Prostate gland (tissue), 2 donors: ENCODE data around the gene MTMR1. TPM values are rescaled to one million over a fixed set of nuclear protein-coding genes. Genes with fewer than 3 reads are reported as not detected.

ENCODE experiments used
- DNase-seq: peaks from one replicate; pipeline ENCODE4 v3.0.0-alpha.2; 2019; ENCODE audit warnings: low spot score
- H3K27ac ChIP-seq, 2 donors: fragments of 200-600 bp; sonication (generic); 2 replicates each; pipeline ENCODE4 v1.5.1; 2017 to 2019
- H3K27me3 ChIP-seq: fragments of 200-600 bp; sonication (generic); replicated peaks from 2 replicates; pipeline ENCODE4 v1.5.1; 2019; ENCODE audit not compliant: insufficient read depth
- H3K36me3 ChIP-seq, 2 donors: fragments of 200-600 bp; sonication (generic); 1 replicate in 1 of 2; 2 replicates in 1 of 2; pipeline versions ENCODE4 v1.5.1 to v1.8.1; 2017 to 2019
- H3K4me1 ChIP-seq: fragments of 200-600 bp; sonication (generic); replicated peaks from 2 replicates; pipeline ENCODE4 v1.5.1; 2019
- H3K4me3 ChIP-seq, 2 donors: fragments of 200-600 bp; sonication (generic); 2 replicates each; pipeline ENCODE4 v1.5.1; 2017 to 2019
- H3K9me3 ChIP-seq: fragments of 200-600 bp; sonication (generic); 2 replicates; pipeline ENCODE4 v1.5.1; 2017
- POLR2A ChIP-seq: fragments of 450-650 bp; IDR thresholded peaks from one replicate; pipeline ENCODE4 v1.6.1; 2016; ENCODE audit warnings: antibody characterized with exemption, mild to moderate bottlenecking
- POLR2AphosphoS5 ChIP-seq: sonication (generic); formaldehyde crosslinking; IDR thresholded peaks from one replicate; pipeline ENCODE4 v1.6.1; 2017; ENCODE audit warnings: antibody characterized with exemption
- WGBS: methylation state at CpG from one replicate; pipeline ENCODE4 v1.1.5; 2018; 5-methylcytosine and 5-hydroxymethylcytosine counted together
- intact Hi-C: fragments of 100-400 bp; cut with DNase I; formaldehyde crosslinking; loops from one replicate; pipeline ENCODE4 v1.14.2; 2022
- total RNA-seq, 2 donors: library from RNA; depleted of rRNA; stranded (reverse); fragments of >200 nt; gene quantifications; one replicate each; pipeline ENCODE4 v1.1.0, GENCODE V29; 2016
- TF ChIP-seq, protein P1 (sequence below), 4 experiments: fragments of 200-600 bp in 2 of 4; fragments of 450-650 bp in 2 of 4; sonication (generic) in 2 of 4; IDR thresholded peaks; 1 replicate in 3 of 4; 2 replicates in 1 of 4; pipeline ENCODE4 v1.5.1; 2016 to 2019; ENCODE audit warnings: antibody characterized with exemption in 4 of 4, mild to moderate bottlenecking in 2 of 4, moderate library complexity in 2 of 4

MTMR1 gene
- total RNA-seq, 2 donors from 2014 or later, result 35.0 to 37.3 TPM

DNA sequence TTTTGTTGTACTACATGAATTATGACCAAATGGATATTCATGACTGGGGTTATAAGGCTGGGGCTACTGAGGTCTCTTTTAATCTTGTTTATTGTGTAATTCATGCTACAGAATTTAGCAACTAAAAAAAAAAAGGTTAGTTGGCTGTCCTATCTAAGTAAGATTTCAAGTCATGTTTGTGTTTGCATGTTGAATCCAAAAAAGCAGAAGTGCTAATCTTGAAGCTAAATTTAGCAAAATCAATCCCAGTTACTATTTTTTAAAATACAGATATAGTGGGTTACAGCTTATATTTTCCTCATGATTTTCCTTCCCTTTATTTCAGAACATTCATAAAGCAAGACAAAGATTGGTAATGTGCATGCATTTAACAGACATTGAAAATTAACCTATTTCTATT is 19.4 kb downstream of the MTMR1 start:
- intact Hi-C loops, result no loop called here
- no peak for DNase-seq
- TF ChIP-seq, protein P1, sequence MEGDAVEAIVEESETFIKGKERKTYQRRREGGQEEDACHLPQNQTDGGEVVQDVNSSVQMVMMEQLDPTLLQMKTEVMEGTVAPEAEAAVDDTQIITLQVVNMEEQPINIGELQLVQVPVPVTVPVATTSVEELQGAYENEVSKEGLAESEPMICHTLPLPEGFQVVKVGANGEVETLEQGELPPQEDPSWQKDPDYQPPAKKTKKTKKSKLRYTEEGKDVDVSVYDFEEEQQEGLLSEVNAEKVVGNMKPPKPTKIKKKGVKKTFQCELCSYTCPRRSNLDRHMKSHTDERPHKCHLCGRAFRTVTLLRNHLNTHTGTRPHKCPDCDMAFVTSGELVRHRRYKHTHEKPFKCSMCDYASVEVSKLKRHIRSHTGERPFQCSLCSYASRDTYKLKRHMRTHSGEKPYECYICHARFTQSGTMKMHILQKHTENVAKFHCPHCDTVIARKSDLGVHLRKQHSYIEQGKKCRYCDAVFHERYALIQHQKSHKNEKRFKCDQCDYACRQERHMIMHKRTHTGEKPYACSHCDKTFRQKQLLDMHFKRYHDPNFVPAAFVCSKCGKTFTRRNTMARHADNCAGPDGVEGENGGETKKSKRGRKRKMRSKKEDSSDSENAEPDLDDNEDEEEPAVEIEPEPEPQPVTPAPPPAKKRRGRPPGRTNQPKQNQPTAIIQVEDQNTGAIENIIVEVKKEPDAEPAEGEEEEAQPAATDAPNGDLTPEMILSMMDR (IDR thresholded peaks at IDR 0.05), result no peak
- TF ChIP-seq POLR2A, result no peak
- no peak for TF ChIP-seq POLR2AphosphoS5
- no peaks in the 10 kb centered on the region for H3K27me3 ChIP-seq
- no peaks in the 10 kb centered on the region for H3K36me3 ChIP-seq
- no peaks in the 10 kb centered on the region for H3K9me3 ChIP-seq
- no peak overlapping the region for H3K4me3 ChIP-seq
- no peak overlapping the region for H3K27ac ChIP-seq
- no peaks in the 10 kb centered on the region for H3K4me1 ChIP-seq

DNA sequence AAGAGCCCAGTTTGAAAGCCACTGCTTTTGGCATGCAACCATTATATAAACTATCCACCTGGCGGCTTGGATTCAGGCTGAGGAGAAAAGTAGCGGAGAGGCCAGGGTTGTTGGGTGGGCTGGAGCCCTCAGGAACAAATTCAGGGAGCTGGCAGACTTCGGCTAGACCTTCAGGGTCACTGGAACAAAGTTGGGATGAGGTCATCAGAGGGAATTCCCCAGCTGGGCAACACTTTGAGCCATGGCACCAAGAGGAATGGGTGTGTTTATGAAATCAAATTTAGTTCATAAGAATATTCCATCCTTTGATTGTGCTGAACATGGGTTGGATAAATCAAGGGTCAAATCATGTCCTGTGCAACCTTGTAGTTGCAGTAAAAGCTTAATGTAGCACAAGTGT is 22.0 kb downstream of the MTMR1 start:
- no peaks in the 10 kb centered on the region for H3K27me3 ChIP-seq
- intact Hi-C loops, result no loop called here
- 76% methylated on average over 3 of the region's 3 CpGs for WGBS
- H3K36me3 ChIP-seq, result no peaks in the 10 kb centered on the region
- no peak for DNase-seq
- no peak for TF ChIP-seq POLR2AphosphoS5
- no peak for TF ChIP-seq POLR2A
- TF ChIP-seq, protein P1 (IDR thresholded peaks at IDR 0.05), result no peak
- H3K4me3 ChIP-seq, result no peak overlapping the region
- no peak overlapping the region for H3K27ac ChIP-seq
- no peaks in the 10 kb centered on the region for H3K4me1 ChIP-seq
- H3K9me3 ChIP-seq, result no peaks in the 10 kb centered on the region

- H3K36me3 ChIP-seq, result no peaks in the 10 kb centered on the region
- no peaks in the 10 kb centered on the region for H3K27me3 ChIP-seq
- intact Hi-C loops, result no loop called here
- H3K4me1 ChIP-seq, result no peaks in the 10 kb centered on the region
- no peak for TF ChIP-seq POLR2AphosphoS5
- TF ChIP-seq POLR2A, result no peak
- TF ChIP-seq, protein P1 (IDR thresholded peaks at IDR 0.05), result no peak
- H3K4me3 ChIP-seq, result no peak overlapping the region
- no peak overlapping the region for H3K27ac ChIP-seq
- no peak for DNase-seq
- no peaks in the 10 kb centered on the region for H3K9me3 ChIP-seq
- WGBS, result 84% methylated on average over 4 of the region's 4 CpGs
These were observed 26.4 kb downstream of the MTMR1 start for GRCh38 chrX:150719621-150720020.

- DNase-seq, result no peak
- Histone ChIP-seq H3K27me3 (no peaks in the 10 kb centered on the region), H3K9me3 (no peaks in the 10 kb centered on the region), H3K36me3 (no peaks in the 10 kb centered on the region), H3K4me3 (no peak overlapping the region), H3K4me1 (no peaks in the 10 kb centered on the region), H3K27ac (no peak overlapping the region)
- intact Hi-C loops, result no loop called here
- 87% methylated on average over 5 of the region's 5 CpGs for WGBS
- TF ChIP-seq, protein P1 (IDR thresholded peaks at IDR 0.05), result no peak
- no peak for TF ChIP-seq POLR2AphosphoS5
These were observed 36.8 kb downstream of the MTMR1 start for GRCh38 chrX:150729956-150730355.

GRCh38 chrX:150730719-150731118 is 37.5 kb downstream of the MTMR1 start:
- no peak overlapping the region for H3K27ac ChIP-seq
- 81% methylated on average over 6 of the region's 6 CpGs for WGBS

More at GRCh38 chrX:150730719-150731118, 37.5 kb downstream of the MTMR1 start:
- no peaks in the 10 kb centered on the region for H3K27me3 ChIP-seq
- no peaks in the 10 kb centered on the region for H3K36me3 ChIP-seq
- no peaks in the 10 kb centered on the region for H3K4me1 ChIP-seq
- TF ChIP-seq POLR2A (no peak), POLR2AphosphoS5 (no peak)
- TF ChIP-seq, protein P1 (IDR thresholded peaks at IDR 0.05), result no peak
- no peaks in the 10 kb centered on the region for H3K9me3 ChIP-seq
- intact Hi-C loops, result no loop called here
- no peak overlapping the region for H3K4me3 ChIP-seq
- no peak for DNase-seq
